GM18526 (cell line): ENCODE data around the gene AKR1B15.

ENCODE experiments used
- POLR2A ChIP-seq: IDR thresholded peaks from 3 replicates; pipeline ENCODE4 v1.6.1; 2011; ENCODE audit not compliant: insufficient read length; ENCODE audit errors: extremely low read depth

AKR1B15 gene

DNA sequence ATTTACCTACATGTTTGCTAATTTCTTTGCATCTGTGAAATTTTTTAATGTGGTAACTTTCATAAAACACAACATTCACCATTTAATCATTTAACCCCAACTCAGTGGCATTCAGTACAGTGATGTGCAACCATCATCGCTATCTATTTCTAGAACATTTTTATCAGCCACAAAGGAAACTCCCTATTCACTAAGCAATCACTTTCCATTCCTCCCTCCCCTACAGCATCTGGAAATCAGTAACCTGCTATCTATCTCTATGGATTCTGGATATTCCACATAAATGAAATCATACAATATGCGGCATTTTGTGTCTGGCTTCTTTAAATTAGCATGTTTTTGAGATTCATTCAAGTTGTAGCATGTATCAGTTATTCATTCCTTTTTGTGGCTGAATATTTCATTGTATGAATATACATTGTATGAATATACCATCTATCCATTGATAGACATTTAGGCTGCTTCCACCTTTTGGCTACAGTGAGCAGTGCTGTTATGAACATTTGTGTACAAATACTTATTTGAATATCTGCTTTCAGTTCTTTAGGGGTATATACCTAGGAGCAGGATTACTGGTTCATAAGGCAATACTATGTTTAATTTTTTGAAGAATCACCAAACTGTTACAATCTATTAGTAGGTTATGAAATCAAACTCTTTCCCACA, 78.3 kb downstream of the AKR1B15 start:
- no peak for TF ChIP-seq POLR2A

DNA sequence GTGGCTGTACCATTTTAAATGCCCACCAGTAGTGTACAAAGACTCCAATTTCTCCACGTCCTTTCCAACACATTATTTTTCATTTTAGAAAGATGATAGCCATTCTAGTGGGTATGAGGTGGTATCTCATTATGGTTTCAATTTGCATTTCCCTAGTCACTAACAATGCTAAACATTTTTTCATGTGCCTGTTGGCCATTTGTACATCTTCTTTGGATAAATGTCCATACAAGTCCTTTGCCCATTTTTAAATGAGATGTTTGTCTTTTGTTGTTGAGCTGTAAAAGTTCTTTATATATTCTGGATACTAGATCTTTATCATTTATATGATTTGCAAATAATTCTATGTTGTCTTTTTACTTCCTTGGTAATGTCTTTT, 78.9 kb downstream of the AKR1B15 start:
- TF ChIP-seq POLR2A = no peak

DNA sequence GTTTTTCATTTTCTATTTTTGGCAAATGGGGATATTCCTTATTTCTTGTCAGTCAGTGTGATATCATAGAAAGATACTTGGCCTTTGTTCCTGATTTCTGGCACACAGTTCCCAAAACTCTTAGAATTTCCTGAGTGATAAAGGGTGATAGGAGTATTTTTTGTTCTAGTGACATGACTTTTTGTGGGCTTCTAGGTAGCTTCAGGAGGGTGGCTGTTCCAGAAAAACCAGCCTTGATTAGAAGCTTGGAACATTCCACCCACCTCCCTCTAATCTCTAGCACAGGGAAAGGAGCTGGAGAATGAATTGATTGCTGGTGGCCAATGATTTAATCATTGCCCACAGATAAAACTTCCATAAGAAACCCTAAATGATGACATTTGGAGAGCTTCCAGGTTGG, 80.5 kb downstream of the AKR1B15 start:
- TF ChIP-seq POLR2A = no peak
